ENCODE results near the gene NOXA1.

Gene NOXA1

DNA sequence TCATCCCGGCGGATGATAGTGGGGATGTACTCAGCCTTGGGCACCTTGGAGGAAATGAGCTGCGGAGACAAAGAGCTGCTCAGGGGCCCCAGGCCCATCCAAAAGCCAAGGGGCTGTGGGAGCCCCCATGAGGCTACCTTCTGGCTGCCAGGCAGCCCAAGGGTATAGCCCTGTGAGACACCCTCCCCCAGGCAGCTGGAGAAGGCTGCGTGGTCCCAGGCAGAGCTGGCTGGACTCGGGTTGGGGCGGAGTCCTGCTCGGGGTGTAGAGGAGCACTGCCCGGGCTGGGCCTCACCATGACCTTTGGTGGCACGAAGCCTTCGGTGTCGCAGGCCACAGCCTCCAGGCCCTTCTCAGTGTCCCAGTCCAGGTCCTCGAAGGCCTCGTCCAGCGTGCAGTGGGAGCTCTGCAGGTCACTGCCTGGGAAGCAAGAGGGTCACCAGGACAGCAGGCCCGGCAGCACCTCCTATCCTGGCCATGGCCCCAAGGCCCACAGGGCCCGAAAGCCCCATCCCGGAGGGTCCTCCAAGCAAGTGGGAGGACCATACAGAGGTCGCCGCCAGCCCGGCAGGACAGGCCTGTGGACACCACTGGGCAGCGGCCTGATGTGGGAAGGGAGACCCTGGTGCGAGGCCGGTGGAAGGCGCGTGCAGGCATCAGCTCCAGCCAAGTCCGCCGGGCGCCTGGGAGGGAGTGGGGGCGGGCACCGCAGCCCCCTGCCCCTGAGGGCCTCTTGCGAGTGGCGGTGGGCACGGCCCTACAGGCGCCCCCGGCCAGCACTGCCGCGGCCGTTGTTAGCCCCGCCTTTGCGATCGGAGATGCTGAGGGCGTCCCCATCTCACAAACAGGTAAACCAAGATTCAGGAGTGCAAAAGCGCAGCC is 29.8 kb downstream of the NOXA1 start:
- Histone ChIP-seq H3K4me3 (ENCODE audit: low read depth, low read length) (no peak overlapping the region), H3K36me3 (ENCODE audit: control insufficient read depth in 2 of 2, insufficient read depth in 1 of 2, low read length in 2 of 2) (peaks cover 0 to 72% of the 10 kb centered on the region in 2 experiments; a peak in 2 of 3 replicates), H3K27ac (ENCODE audit: extremely low read depth, low read depth, low read length) (no peak overlapping the region), H3K9me3 (ENCODE audit: control insufficient read depth, insufficient read depth, low read depth, low read length) (no peaks in the 10 kb centered on the region), H3K4me1 (ENCODE audit: control insufficient read depth, insufficient read depth, low read length) (no peaks in the 10 kb centered on the region; the same call in 1 of the 2 replicates)
- ChIA-PET CTCF (interaction anchor here (0.6 to 1.1 kb wide), 4 partner anchors 7 to 208 kb away, joined by 3 to 6 read pairs (median 4); no protein-coding TSS in a partner anchor), POLR2A (interaction anchor here (1.5 kb wide), 1 partner anchor 31 kb away, joined by 5 read pairs; no protein-coding TSS in a partner anchor)
- TF ChIP-seq ZFP41 (tag by site-specific recombination; IDR thresholded peaks at IDR 0.05; ENCODE audit: borderline replicate concordance): no peak
- no peak for TF ChIP-seq ZNF48 (tag by site-specific recombination; IDR thresholded peaks at IDR 0.05)
- TF ChIP-seq ZNF112 (tag by site-specific recombination; IDR thresholded peaks at IDR 0.05): no peak
- TF ChIP-seq, protein P1, sequence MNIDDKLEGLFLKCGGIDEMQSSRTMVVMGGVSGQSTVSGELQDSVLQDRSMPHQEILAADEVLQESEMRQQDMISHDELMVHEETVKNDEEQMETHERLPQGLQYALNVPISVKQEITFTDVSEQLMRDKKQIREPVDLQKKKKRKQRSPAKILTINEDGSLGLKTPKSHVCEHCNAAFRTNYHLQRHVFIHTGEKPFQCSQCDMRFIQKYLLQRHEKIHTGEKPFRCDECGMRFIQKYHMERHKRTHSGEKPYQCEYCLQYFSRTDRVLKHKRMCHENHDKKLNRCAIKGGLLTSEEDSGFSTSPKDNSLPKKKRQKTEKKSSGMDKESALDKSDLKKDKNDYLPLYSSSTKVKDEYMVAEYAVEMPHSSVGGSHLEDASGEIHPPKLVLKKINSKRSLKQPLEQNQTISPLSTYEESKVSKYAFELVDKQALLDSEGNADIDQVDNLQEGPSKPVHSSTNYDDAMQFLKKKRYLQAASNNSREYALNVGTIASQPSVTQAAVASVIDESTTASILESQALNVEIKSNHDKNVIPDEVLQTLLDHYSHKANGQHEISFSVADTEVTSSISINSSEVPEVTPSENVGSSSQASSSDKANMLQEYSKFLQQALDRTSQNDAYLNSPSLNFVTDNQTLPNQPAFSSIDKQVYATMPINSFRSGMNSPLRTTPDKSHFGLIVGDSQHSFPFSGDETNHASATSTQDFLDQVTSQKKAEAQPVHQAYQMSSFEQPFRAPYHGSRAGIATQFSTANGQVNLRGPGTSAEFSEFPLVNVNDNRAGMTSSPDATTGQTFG (tag by site-specific recombination; IDR thresholded peaks at IDR 0.05; ENCODE audit: borderline replicate concordance): no peak
- TF ChIP-seq, protein P2, sequence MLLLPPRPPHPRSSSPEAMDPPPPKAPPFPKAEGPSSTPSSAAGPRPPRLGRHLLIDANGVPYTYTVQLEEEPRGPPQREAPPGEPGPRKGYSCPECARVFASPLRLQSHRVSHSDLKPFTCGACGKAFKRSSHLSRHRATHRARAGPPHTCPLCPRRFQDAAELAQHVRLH (tag by site-specific recombination; IDR thresholded peaks at IDR 0.05): no peak
- no peak for TF ChIP-seq HOXC10 (CRISPR knock-in tag; IDR thresholded peaks at IDR 0.05)
- TF ChIP-seq, protein P3, sequence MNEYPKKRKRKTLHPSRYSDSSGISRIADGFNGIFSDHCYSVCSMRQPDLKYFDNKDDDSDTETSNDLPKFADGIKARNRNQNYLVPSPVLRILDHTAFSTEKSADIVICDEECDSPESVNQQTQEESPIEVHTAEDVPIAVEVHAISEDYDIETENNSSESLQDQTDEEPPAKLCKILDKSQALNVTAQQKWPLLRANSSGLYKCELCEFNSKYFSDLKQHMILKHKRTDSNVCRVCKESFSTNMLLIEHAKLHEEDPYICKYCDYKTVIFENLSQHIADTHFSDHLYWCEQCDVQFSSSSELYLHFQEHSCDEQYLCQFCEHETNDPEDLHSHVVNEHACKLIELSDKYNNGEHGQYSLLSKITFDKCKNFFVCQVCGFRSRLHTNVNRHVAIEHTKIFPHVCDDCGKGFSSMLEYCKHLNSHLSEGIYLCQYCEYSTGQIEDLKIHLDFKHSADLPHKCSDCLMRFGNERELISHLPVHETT (tag by site-specific recombination; IDR thresholded peaks at IDR 0.05): no peak
- no peak for TF ChIP-seq ZNF133 (tag by site-specific recombination; IDR thresholded peaks at IDR 0.05)
- TF ChIP-seq ZNF214 (tag by site-specific recombination; IDR thresholded peaks at IDR 0.05; ENCODE audit: borderline replicate concordance): no peak
- no peak for TF ChIP-seq MZF1 (tag by site-specific recombination; IDR thresholded peaks at IDR 0.05; ENCODE audit: borderline replicate concordance)
- TF ChIP-seq, protein P4, sequence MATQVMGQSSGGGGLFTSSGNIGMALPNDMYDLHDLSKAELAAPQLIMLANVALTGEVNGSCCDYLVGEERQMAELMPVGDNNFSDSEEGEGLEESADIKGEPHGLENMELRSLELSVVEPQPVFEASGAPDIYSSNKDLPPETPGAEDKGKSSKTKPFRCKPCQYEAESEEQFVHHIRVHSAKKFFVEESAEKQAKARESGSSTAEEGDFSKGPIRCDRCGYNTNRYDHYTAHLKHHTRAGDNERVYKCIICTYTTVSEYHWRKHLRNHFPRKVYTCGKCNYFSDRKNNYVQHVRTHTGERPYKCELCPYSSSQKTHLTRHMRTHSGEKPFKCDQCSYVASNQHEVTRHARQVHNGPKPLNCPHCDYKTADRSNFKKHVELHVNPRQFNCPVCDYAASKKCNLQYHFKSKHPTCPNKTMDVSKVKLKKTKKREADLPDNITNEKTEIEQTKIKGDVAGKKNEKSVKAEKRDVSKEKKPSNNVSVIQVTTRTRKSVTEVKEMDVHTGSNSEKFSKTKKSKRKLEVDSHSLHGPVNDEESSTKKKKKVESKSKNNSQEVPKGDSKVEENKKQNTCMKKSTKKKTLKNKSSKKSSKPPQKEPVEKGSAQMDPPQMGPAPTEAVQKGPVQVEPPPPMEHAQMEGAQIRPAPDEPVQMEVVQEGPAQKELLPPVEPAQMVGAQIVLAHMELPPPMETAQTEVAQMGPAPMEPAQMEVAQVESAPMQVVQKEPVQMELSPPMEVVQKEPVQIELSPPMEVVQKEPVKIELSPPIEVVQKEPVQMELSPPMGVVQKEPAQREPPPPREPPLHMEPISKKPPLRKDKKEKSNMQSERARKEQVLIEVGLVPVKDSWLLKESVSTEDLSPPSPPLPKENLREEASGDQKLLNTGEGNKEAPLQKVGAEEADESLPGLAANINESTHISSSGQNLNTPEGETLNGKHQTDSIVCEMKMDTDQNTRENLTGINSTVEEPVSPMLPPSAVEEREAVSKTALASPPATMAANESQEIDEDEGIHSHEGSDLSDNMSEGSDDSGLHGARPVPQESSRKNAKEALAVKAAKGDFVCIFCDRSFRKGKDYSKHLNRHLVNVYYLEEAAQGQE (tag by site-specific recombination; IDR thresholded peaks at IDR 0.05): no peak
- no peak for TF ChIP-seq ZEB2 (tag by site-specific recombination; IDR thresholded peaks at IDR 0.05)
- TF ChIP-seq OVOL3 (tag by site-specific recombination; IDR thresholded peaks at IDR 0.05): no peak
- no peak for TF ChIP-seq ZNF837 (tag by site-specific recombination; IDR thresholded peaks at IDR 0.05)
- no peak for TF ChIP-seq ZFHX2 (tag by site-specific recombination; conservative IDR thresholded peaks at IDR 0.05)
- TF ChIP-seq, protein P5, sequence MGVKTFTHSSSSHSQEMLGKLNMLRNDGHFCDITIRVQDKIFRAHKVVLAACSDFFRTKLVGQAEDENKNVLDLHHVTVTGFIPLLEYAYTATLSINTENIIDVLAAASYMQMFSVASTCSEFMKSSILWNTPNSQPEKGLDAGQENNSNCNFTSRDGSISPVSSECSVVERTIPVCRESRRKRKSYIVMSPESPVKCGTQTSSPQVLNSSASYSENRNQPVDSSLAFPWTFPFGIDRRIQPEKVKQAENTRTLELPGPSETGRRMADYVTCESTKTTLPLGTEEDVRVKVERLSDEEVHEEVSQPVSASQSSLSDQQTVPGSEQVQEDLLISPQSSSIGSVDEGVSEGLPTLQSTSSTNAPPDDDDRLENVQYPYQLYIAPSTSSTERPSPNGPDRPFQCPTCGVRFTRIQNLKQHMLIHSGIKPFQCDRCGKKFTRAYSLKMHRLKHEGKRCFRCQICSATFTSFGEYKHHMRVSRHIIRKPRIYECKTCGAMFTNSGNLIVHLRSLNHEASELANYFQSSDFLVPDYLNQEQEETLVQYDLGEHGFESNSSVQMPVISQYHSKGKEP (tag by site-specific recombination; IDR thresholded peaks at IDR 0.05): no peak

Data from HEK293 (cell line).